Endothelial cell of umbilical vein (primary cell): ENCODE results near the gene HDAC7. TPM values are rescaled to one million over a fixed set of nuclear protein-coding genes. Genes with fewer than 3 reads are reported as not detected.
A peak's percentile ranks its signal among the peaks of the same experiment; 100 is the strongest.

Source experiments
- BruUV-seq: library from RNA; stranded (reverse); fragments of 400-500 nt; replicated peaks from 2 replicates; lab custom pipeline; 2021; lab: Mats Ljungman, UMichigan
- CTCF ChIA-PET: fragments of 300-600, 350-600 bp; sonication (Branson Sonifier 250); formaldehyde crosslinking; loops from one replicate; lab custom pipeline; 2021; ENCODE audit warnings: antibody characterized with exemption, inconsistent platforms; lab: Charles Lee
- POLR2A ChIA-PET: fragments of 300-600, 350-600 bp; sonication (Branson Sonifier 250); formaldehyde crosslinking; loops from one replicate; lab custom pipeline; 2021; ENCODE audit warnings: antibody characterized with exemption, inconsistent platforms; lab: Charles Lee
- DNase-seq: peaks from one replicate; pipeline ENCODE4 v3.0.0-alpha.2; 2011; ENCODE audit warnings: low read depth, low spot score
- FAIRE-seq: peaks from 2 replicates; lab custom pipeline; 2011; peaks lifted over from hg19 to GRCh38; lab: Jason Lieb, UNC
- H2AFZ ChIP-seq: 2 replicates; pipeline ENCODE4 v1.6.0; 2012; ENCODE audit warnings: low read depth, low read length, control low read depth, inconsistent platforms
- H3K27ac ChIP-seq: 2 replicates; pipeline ENCODE4 v1.5.1; 2011; ENCODE audit warnings: low read depth, mild to moderate bottlenecking, control low read depth, low read length, moderate library complexity; ENCODE audit not compliant: insufficient read depth
- H3K27me3 ChIP-seq, 2 experiments: 2 replicates each; pipeline versions ENCODE4 v1.6.0 to v1.6.1; 2011; ENCODE audit warnings: low read length in 2 of 2, mixed read lengths in 1 of 2; ENCODE audit not compliant: control insufficient read depth in 2 of 2, insufficient read depth in 2 of 2
- H3K36me3 ChIP-seq, 2 experiments: 2 replicates in 1 of 2; 3 replicates in 1 of 2; pipeline ENCODE4 v1.5.1; 2011; ENCODE audit warnings: low read length in 2 of 2, mild to moderate bottlenecking in 1 of 2, moderate library complexity in 1 of 2; ENCODE audit not compliant: control insufficient read depth in 2 of 2, insufficient read depth in 2 of 2; ENCODE audit errors: extremely low read depth in 1 of 2
- H3K4me1 ChIP-seq: 3 replicates; pipeline ENCODE4 v1.5.1; 2011; ENCODE audit warnings: mild to moderate bottlenecking, low read length; ENCODE audit not compliant: control insufficient read depth, insufficient read depth; ENCODE audit errors: extremely low read depth
- H3K4me2 ChIP-seq: 2 replicates; pipeline ENCODE4 v1.6.1; 2011; ENCODE audit warnings: low read length, control low read depth, mixed read lengths; ENCODE audit not compliant: insufficient read depth
- H3K4me3 ChIP-seq, 3 experiments: fragments of 200-600 bp in 1 of 3; sonication (generic), shearing (Covaris generic) in 1 of 3; replicated peaks in 1 of 3; 2 replicates each; pipeline ENCODE4 v1.5.1; 2011 to 2016; ENCODE audit warnings: control low read depth in 3 of 3, low read length in 3 of 3, mild to moderate bottlenecking in 2 of 3, inconsistent platforms in 1 of 3, low read depth in 1 of 3, moderate library complexity in 1 of 3; ENCODE audit not compliant: insufficient read depth in 1 of 3
- H3K79me2 ChIP-seq: 2 replicates; pipeline ENCODE4 v1.6.0; 2012; ENCODE audit warnings: low read length, inconsistent platforms; ENCODE audit not compliant: control insufficient read depth, insufficient read depth
- H3K9ac ChIP-seq: replicated peaks from 2 replicates; pipeline ENCODE3; 2011; ENCODE audit warnings: low read length, control low read depth; ENCODE audit not compliant: insufficient read depth; ENCODE audit errors: extremely low read depth
- H3K9me1 ChIP-seq: replicated peaks from 3 replicates; pipeline ENCODE4 v1.6.0; 2011; ENCODE audit warnings: mild to moderate bottlenecking, low read length; ENCODE audit not compliant: control insufficient read depth, insufficient read depth; ENCODE audit errors: extremely low read depth
- H3K9me3 ChIP-seq: replicated peaks from 2 replicates; pipeline ENCODE4 v1.5.1; 2012; ENCODE audit warnings: low read length, inconsistent platforms; ENCODE audit not compliant: control insufficient read depth, insufficient read depth
- H4K20me1 ChIP-seq: replicated peaks from 2 replicates; pipeline ENCODE3; 2011; ENCODE audit warnings: mild to moderate bottlenecking, low read length; ENCODE audit not compliant: control insufficient read depth, insufficient read depth; ENCODE audit errors: extremely low read depth
- CTCF ChIP-seq, 2 donors: IDR thresholded peaks; 1 replicate in 1 of 2; 2 replicates in 1 of 2; pipeline ENCODE4 v1.5.1; 2011; ENCODE audit warnings: low read length in 2 of 2, mild to moderate bottlenecking in 2 of 2, moderate library complexity in 2 of 2, control low read depth in 1 of 2, inconsistent platforms in 1 of 2, low read depth in 1 of 2; ENCODE audit not compliant: insufficient read depth in 1 of 2; ENCODE audit errors: extremely low read depth in 1 of 2
- EZH2 ChIP-seq: IDR thresholded peaks from 2 replicates; pipeline ENCODE4 v1.6.1; 2012; ENCODE audit warnings: borderline replicate concordance, low read depth, mild to moderate bottlenecking, moderate library complexity, low read length, inconsistent platforms; ENCODE audit not compliant: severe bottlenecking
- FOS ChIP-seq: IDR thresholded peaks from 2 replicates; pipeline ENCODE4 v1.6.1; 2011; ENCODE audit warnings: mild to moderate bottlenecking, low read length, moderate library complexity, borderline replicate concordance; ENCODE audit not compliant: insufficient read depth
- GATA2 ChIP-seq: IDR thresholded peaks from 2 replicates; pipeline ENCODE4 v1.7.0; 2011; ENCODE audit warnings: low read depth, mild to moderate bottlenecking, moderate library complexity, mixed read lengths, low read length; ENCODE audit not compliant: insufficient read length, insufficient read depth
- JUN ChIP-seq: IDR thresholded peaks from 2 replicates; pipeline ENCODE4 v1.6.1; 2011; ENCODE audit warnings: borderline replicate concordance, low read depth; ENCODE audit not compliant: insufficient read length, insufficient read depth
- MAX ChIP-seq: IDR thresholded peaks from 2 replicates; pipeline ENCODE4 v1.6.1; 2011; ENCODE audit not compliant: insufficient read depth, insufficient read length
- MYC ChIP-seq: IDR thresholded peaks from one replicate; pipeline ENCODE4 v1.6.1; 2011; ENCODE audit warnings: mild to moderate bottlenecking, low read depth, low read length
- POLR2A ChIP-seq: IDR thresholded peaks from 2 replicates; pipeline ENCODE4 v1.6.1; 2012; ENCODE audit warnings: low read depth, mild to moderate bottlenecking, control low read depth, low read length
- POLR2AphosphoS5 ChIP-seq: IDR thresholded peaks from 2 replicates; pipeline ENCODE4 v1.6.1; 2012; ENCODE audit warnings: low read depth, mild to moderate bottlenecking, control low read depth, low read length, moderate library complexity; ENCODE audit not compliant: insufficient read depth
- dilution Hi-C: fragments of 300-500 bp; cut with MboI; formaldehyde crosslinking; loops from one replicate; pipeline ENCODE4 v1.15.0; 2019; ENCODE audit warnings: low sequenced_read_pairs; ENCODE audit not compliant: extremely low pct_ligation_motif_present
- intact Hi-C: fragments of 100-400 bp; cut with micrococcal nuclease; formaldehyde crosslinking; loops from one replicate; pipeline ENCODE4 v1.10.0; 2022
- polyA plus RNA-seq, 4 experiments: library from polyadenylated mRNA; depleted of rRNA in 3 of 4; stranded (reverse) in 3 of 4; unstranded in 1 of 4; fragments of >200 nt; gene quantifications; 2 replicates each; pipeline versions ENCODE4 v1.2.1 to v1.2.3, GENCODE V29; 2011 to 2012; ENCODE audit warnings: missing spikeins in 1 of 4
- total RNA-seq: library from RNA; stranded (reverse); gene quantifications from 2 replicates; pipeline ENCODE4 v1.2.3, GENCODE V29; 2021

The HDAC7 gene
- total and polyA plus RNA-seq, 2 donors (not counting 3 experiments of a cell fraction or from before 2014, with no cell fraction given), result 119 to 249 TPM

GRCh38 chr12:47799357-47799955 lies 20.2 kb downstream of the HDAC7 start:
- Histone ChIP-seq H3K4me2 (no peak overlapping the region), H2AFZ (no peak overlapping the region), H3K27me3 (no peaks in the 10 kb centered on the region), H3K36me3 (peaks cover 26 to 53% of the 10 kb centered on the region in 2 experiments), H3K27ac (no peak overlapping the region), H3K9me3 (no peaks in the 10 kb centered on the region), H3K4me1 (peaks cover 43% of the 10 kb centered on the region), H3K4me3 (no peak overlapping the region), H4K20me1 (peaks cover 6% of the 10 kb centered on the region), H3K9me1 (no peaks in the 10 kb centered on the region), H3K79me2 (peaks cover 69% of the 10 kb centered on the region), H3K9ac (no peak overlapping the region)
- DNase-seq (no peak), FAIRE-seq (peak; percentile 63)
- CTCF ChIA-PET, result interaction anchor here (1.0 to 15.8 kb wide), 5 partner anchors 9 to 36 kb away, joined by 3 to 427 read pairs (median 4); no protein-coding TSS in a partner anchor
- POLR2A ChIA-PET, result interaction anchor here (1.3 kb wide), 1 partner anchor 9 kb away, joined by 4 read pairs; no protein-coding TSS in a partner anchor
- intact Hi-C loops, result no loop called here
- BruUV-seq, result no TSS peak
- dilution Hi-C loops, result no loop called here
- TF ChIP-seq JUN, result no peak
- TF ChIP-seq MYC, result no peak

- Histone ChIP-seq H3K9me3 (no peaks in the 10 kb centered on the region), H3K27ac (no peak overlapping the region), H4K20me1 (no peaks in the 10 kb centered on the region), H3K4me2 (no peak overlapping the region), H3K27me3 (no peaks in the 10 kb centered on the region), H3K36me3 (peaks cover 19 to 61% of the 10 kb centered on the region in 2 experiments), H3K79me2 (peaks cover 59% of the 10 kb centered on the region), H3K4me1 (peaks cover 33% of the 10 kb centered on the region), H3K4me3 (no peak overlapping the region), H2AFZ (no peak overlapping the region), H3K9ac (no peak overlapping the region), H3K9me1 (no peaks in the 10 kb centered on the region)
- intact Hi-C loops (no loop called here), dilution Hi-C loops (no loop called here)
- ChIA-PET CTCF (interaction anchor here (1.1 to 15.8 kb wide), 4 partner anchors 10 to 37 kb away, joined by 3 to 427 read pairs (median 4); no protein-coding TSS in a partner anchor), POLR2A (interaction anchor here (1.3 to 2.0 kb wide), 2 partner anchors 10 to 40 kb away, joined by 4 to 6 read pairs; no protein-coding TSS in a partner anchor)
- BruUV-seq, result no TSS peak
- no peak for TF ChIP-seq CTCF (IDR thresholded peaks at IDR 0.05; ENCODE audit: extremely low read depth in 1 of 2, insufficient read depth in 1 of 2, low read depth in 1 of 2, low read length in 2 of 2)
- TF ChIP-seq FOS, result no peak
- TF ChIP-seq POLR2AphosphoS5, result no peak
- TF ChIP-seq MAX, result no peak
- TF ChIP-seq EZH2, result no peak
- TF ChIP-seq GATA2, result no peak
- no peak for TF ChIP-seq JUN
- TF ChIP-seq POLR2A, result no peak
- no peak for TF ChIP-seq MYC
- no peak for DNase-seq
- FAIRE-seq, result no peak
Measured at GRCh38 chr12:47798382-47798948, 21.2 kb downstream of the HDAC7 start.
